ENCODE results near the gene ADAM20. TPM values are rescaled to one million over a fixed set of nuclear protein-coding genes. Genes with fewer than 3 reads are reported as not detected.
"Not testable (repeated sequence)": the region's sequence is repeated elsewhere in the genome, so short reads cannot be mapped to it uniquely, and the experiment has no call there.

The ADAM20 gene
- total RNA-seq, 1 experiment from 2014 or later = 0.50 TPM

DNA sequence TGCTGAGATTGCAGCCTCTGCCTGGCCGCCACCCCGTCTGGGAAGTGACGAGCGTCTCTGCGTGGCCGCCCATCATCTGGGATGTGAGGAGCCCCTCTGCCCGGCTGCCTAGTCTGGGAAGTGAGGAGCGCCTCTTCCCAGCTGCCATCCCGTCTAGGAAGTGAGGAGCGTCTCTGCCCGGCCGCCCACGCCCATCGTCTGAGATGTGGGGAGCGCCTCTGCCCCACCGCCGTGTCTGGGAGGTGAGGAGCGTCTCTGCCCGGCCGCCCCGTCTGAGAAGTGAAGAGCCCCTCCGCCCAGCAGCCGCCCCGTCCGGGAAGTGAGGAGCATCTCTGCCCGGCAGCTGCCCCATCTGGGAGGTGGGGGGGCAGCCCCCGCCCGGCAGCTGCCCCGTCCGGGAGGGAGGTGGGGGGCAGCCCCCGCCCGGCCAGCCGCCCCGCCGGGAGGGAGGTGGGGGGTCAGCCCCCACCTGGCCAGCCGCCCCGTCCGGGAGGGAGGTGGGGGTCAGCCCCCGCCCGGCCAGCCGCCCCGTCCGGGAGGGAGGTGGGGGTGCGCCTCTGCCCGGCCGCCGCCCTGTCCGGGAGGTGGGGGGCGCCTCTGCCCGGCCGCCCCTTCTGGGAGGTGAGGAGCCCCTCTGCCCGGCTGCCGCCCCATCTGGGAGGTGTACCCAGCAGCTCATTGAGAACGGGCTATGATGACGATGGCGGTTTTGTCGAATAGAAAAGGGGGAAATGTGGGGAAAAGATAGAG is 57.3 kb downstream of the ADAM20 start:
- peaks cover 25% of the 10 kb centered on the region for H3K9me3 Mint-ChIP-seq
- H3K27ac Mint-ChIP-seq = not testable (repeated sequence)

DNA sequence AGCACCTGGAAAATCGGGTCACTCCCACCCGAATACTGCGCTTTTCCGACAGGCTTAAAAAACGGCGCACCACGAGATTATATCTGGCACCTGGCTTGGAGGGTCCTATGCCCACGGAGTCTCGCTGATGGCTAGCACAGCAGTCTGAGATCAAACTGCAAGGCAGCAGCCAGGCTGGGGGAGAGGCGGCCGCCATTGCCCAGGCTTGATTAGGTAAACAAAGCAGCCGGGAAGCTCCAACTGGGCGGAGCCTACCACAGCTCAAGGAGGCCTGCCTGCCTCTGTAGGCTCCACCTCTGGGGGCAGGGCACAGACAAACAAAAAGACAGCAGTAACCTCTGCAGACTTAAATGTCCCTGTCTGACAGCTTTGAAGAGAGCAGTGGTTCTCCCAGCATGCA is 59.3 kb downstream of the ADAM20 start:
- H3K27ac Mint-ChIP-seq, POLR2A ChIA-PET: not testable (repeated sequence)
- peaks cover 25% of the 10 kb centered on the region for H3K9me3 Mint-ChIP-seq

More for the DNA sequence above, 57.3 kb downstream of the ADAM20 start:
- H3K4me1 Mint-ChIP-seq; CTCF ChIA-PET; DNase-seq (ENCODE audit: low spot score); ATAC-seq; H3K4me3 Mint-ChIP-seq; H3K27me3 Mint-ChIP-seq (ENCODE audit: low read depth): not testable (repeated sequence)
- POLR2A ChIA-PET = interaction anchor here (0.6 kb wide), 1 partner anchor 87 kb away, joined by 5 read pairs; no protein-coding TSS in a partner anchor
- H3K36me3 Mint-ChIP-seq = peaks cover 19% of the 10 kb centered on the region

DNA sequence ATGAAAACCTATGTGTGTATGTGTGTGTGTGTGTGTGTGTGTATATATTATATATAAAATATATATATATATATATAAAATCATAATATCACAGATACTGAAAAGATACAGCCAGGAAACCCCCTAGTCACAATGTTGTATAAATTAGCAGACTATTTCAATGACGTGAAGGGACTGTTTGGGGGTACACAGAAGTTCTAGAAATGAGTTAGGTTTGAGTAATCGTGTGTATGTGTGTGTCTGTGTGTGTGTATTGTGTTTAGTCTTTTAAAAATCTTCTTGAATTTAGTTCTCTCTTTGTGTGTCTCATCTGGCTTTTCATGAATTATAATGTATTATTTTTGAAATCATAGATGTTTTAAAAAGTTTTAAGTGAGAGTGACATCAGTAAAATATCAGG is 61.0 kb downstream of the ADAM20 start:
- Mint-ChIP-seq H3K27ac (no peak overlapping the region), H3K4me1 (peaks cover 28% of the 10 kb centered on the region), H3K36me3 (peaks cover 27% of the 10 kb centered on the region), H3K27me3 (ENCODE audit: low read depth) (peaks cover 3% of the 10 kb centered on the region; the same call in 1 of the 2 replicates), H3K9me3 (peaks cover 27% of the 10 kb centered on the region), H3K4me3 (no peak overlapping the region)
- ATAC-seq = no peak
- CTCF ChIA-PET = no interaction called here
- DNase-seq (ENCODE audit: low spot score) = no peak
- TF ChIP-seq RELA (CRISPR knock-in tag; IDR thresholded peaks at IDR 0.05; ENCODE audit: borderline replicate concordance) = no peak
- TF ChIP-seq, protein P1, sequence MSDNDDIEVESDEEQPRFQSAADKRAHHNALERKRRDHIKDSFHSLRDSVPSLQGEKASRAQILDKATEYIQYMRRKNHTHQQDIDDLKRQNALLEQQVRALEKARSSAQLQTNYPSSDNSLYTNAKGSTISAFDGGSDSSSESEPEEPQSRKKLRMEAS (CRISPR knock-in tag; IDR thresholded peaks at IDR 0.05) = no peak
- no peak for TF ChIP-seq GABPB1 (CRISPR knock-in tag; IDR thresholded peaks at IDR 0.05)
- TF ChIP-seq, protein P2, sequence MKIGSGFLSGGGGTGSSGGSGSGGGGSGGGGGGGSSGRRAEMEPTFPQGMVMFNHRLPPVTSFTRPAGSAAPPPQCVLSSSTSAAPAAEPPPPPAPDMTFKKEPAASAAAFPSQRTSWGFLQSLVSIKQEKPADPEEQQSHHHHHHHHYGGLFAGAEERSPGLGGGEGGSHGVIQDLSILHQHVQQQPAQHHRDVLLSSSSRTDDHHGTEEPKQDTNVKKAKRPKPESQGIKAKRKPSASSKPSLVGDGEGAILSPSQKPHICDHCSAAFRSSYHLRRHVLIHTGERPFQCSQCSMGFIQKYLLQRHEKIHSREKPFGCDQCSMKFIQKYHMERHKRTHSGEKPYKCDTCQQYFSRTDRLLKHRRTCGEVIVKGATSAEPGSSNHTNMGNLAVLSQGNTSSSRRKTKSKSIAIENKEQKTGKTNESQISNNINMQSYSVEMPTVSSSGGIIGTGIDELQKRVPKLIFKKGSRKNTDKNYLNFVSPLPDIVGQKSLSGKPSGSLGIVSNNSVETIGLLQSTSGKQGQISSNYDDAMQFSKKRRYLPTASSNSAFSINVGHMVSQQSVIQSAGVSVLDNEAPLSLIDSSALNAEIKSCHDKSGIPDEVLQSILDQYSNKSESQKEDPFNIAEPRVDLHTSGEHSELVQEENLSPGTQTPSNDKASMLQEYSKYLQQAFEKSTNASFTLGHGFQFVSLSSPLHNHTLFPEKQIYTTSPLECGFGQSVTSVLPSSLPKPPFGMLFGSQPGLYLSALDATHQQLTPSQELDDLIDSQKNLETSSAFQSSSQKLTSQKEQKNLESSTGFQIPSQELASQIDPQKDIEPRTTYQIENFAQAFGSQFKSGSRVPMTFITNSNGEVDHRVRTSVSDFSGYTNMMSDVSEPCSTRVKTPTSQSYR (CRISPR knock-in tag; IDR thresholded peaks at IDR 0.05) = no peak
- POLR2A ChIA-PET = no interaction called here

More for the DNA sequence above, 59.3 kb downstream of the ADAM20 start:
- H3K4me3 Mint-ChIP-seq; ATAC-seq; CTCF ChIA-PET; H3K27me3 Mint-ChIP-seq (ENCODE audit: low read depth): not testable (repeated sequence)
- peak; percentile 43 for DNase-seq (ENCODE audit: low spot score)
- Mint-ChIP-seq H3K36me3 (peaks cover 21% of the 10 kb centered on the region), H3K4me1 (peaks cover 27% of the 10 kb centered on the region)

Other genes starting within 250 kb of the ADAM20 start
- gene COX16, start 175.3 kb downstream of the ADAM20 start, total RNA-seq (2021) = 48.7 to 59.5 TPM (median 58.0 TPM) in 3 replicates
- 24.1 to 27.9 TPM (median 27.9 TPM) in 3 replicates for gene SYNJ2BP, start 117.9 kb downstream of the ADAM20 start, total RNA-seq (2021)
- gene ADAM21, start 82.8 kb downstream of the ADAM20 start, total RNA-seq (2021) = not detected in 3 replicates
- gene MED6, start 65.7 kb upstream of the ADAM20 start, total RNA-seq (2021) = 45.0 to 46.3 TPM (median 45.1 TPM) in 3 replicates
- 21.4 to 26.2 TPM (median 22.5 TPM) in 3 replicates for gene TTC9, start 106.9 kb upstream of the ADAM20 start, total RNA-seq (2021)

All from WTC11 (cell line).